Astrocyte of the cerebellum (primary cell): ENCODE measurements around the gene FAM221B.
A peak's percentile ranks its signal among the peaks of the same experiment; 100 is the strongest.

ENCODE experiments used
- DNase-seq: peaks from one replicate; pipeline ENCODE4 v3.0.0-alpha.2; 2011; ENCODE audit warnings: low read depth
- H3K4me3 ChIP-seq: 2 replicates; pipeline ENCODE4 v1.5.1; 2011; ENCODE audit warnings: mild to moderate bottlenecking, low read depth, low read length, moderate library complexity
- in situ Hi-C: cut with HindIII; loops from 2 replicates; pipeline ENCODE4 v1.10.0; 2017; ENCODE audit warnings: low sequenced_read_pairs
- TF ChIP-seq, protein P1 (sequence below): IDR thresholded peaks from 2 replicates; pipeline ENCODE4 v1.5.1; 2012; ENCODE audit warnings: low read length, low read depth, moderate library complexity, mild to moderate bottlenecking; ENCODE audit errors: missing control alignments

The FAM221B gene

DNA sequence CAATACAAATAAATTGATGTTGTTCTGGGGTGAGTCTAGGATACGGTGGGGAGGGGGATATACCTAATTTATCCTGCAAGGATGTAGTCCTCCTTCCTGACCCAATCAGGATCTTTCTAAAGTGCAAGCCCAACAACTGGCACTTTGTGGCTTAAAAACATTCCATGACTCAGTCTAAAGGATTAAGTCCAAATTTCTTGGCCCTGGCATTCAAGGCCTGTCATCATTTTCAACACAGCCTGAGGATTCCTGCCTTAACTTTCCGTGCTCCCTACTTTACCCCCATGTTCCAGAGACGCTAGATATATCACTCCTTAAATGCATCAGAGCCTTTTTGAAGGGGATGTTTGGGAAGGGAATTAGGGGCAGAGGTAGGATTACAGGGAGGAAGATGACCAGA lies 1.0 kb downstream of the FAM221B start:
- in situ Hi-C loops = loop anchor here (5.0 kb wide), 1 partner anchor 40 kb away; no protein-coding TSS in a partner anchor
- no peak for DNase-seq
- TF ChIP-seq, protein P1, sequence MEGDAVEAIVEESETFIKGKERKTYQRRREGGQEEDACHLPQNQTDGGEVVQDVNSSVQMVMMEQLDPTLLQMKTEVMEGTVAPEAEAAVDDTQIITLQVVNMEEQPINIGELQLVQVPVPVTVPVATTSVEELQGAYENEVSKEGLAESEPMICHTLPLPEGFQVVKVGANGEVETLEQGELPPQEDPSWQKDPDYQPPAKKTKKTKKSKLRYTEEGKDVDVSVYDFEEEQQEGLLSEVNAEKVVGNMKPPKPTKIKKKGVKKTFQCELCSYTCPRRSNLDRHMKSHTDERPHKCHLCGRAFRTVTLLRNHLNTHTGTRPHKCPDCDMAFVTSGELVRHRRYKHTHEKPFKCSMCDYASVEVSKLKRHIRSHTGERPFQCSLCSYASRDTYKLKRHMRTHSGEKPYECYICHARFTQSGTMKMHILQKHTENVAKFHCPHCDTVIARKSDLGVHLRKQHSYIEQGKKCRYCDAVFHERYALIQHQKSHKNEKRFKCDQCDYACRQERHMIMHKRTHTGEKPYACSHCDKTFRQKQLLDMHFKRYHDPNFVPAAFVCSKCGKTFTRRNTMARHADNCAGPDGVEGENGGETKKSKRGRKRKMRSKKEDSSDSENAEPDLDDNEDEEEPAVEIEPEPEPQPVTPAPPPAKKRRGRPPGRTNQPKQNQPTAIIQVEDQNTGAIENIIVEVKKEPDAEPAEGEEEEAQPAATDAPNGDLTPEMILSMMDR = no peak
- no peak overlapping the region for H3K4me3 ChIP-seq

DNA sequence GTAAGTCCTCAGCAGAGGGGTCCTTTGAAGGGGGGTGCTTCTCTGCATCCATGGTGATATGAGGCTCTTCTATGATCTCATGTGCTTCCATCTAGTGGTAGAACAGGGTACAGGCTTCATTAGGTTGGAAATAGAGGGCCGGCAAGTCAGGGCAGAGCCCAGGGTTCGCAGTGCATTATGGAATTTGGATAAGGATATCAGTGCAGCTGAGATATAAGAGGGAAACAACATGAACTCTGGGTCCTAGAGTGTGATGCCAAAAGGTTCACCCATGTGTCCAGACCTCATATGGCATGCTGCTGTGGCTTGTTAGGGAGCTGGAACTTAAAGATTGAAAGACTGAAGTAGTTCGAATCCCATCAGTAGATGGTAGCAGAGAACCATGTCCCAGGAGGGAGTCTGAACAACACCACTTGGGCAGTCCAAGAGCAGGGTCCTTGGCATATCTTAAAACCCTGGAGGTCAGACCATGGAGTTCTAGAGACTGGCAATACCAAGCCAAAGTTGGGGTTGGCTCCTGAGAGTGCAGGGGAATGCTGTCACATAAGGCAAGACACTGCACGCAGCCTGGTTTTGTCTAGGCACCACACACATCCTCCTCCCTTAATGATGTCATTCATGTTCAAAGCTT lies 2.3 kb downstream of the FAM221B start:
- TF ChIP-seq, protein P1 = peak; percentile 83
- in situ Hi-C loops = loop anchor here (5.0 kb wide), 1 partner anchor 41 kb away; no protein-coding TSS in a partner anchor

DNA sequence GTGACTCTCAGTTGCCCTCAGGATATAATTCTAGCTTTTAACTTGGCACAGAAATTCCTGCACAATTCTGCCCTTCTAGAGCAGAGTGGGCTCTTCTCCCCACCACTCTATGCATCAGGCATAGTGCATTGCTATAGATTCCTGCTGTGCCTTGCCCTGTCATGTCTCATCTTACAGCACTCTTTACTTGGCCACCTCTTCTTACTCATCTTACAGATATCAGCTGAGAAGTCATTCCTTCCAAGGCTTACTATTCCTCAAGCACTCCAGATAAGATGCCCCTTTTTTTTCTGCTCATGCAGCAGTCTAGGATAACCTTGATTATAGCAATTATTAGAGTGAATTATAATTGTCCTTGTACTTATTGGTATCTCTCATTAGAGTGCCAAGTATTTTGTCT lies 5.6 kb downstream of the FAM221B start:
- in situ Hi-C loops = no loop called here
- TF ChIP-seq, protein P1 = no peak
- no peak for DNase-seq
- no peak overlapping the region for H3K4me3 ChIP-seq

More for the DNA sequence above, 2.3 kb downstream of the FAM221B start:
- DNase-seq = peak; percentile 36
- no peak overlapping the region for H3K4me3 ChIP-seq

DNA sequence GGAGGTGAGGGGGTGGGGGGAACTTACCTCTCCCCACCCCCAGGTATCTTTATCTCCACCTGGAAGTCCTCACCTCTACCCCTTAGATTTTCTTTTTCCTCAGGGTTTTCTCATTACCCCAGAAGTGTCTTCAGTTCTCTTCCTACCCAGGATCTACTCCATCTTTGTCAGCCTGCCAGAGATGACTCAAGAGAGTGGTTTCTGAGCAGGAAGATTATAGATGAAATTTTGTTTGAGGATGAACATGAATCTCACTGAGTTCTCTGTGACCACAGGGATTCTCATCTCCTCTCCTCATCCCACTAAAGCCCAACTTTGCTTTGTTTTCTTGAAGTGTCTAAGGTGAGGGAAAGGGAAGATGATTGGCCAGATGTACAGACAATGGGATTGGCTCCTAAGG lies 8.5 kb downstream of the FAM221B start:
- in situ Hi-C loops = no loop called here
- TF ChIP-seq, protein P1 = no peak
- DNase-seq = peak; percentile 39
- no peak overlapping the region for H3K4me3 ChIP-seq

DNA sequence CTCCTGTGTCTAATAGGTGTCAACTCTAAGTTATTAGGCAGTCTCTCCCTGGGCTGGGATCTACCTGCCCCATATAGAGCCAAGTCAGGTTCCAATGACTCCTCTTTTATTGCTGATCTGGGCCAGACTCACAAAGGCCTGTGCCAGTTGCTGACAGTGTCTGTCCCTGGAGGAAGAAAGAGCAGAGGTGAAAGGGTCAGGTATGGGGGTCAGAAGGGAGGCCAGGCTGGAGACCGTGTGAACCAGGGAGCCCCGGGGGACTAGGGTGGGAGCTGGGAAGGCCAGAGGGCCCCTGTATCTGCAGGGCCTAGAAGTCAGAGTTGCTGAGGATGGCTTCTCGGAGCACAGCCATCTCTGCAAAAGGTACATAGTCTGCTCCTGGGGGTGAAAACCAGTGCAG lies 10.2 kb downstream of the FAM221B start:
- in situ Hi-C loops = no loop called here
- no peak for DNase-seq
- H3K4me3 ChIP-seq = no peak overlapping the region
- TF ChIP-seq, protein P1 = no peak

DNA sequence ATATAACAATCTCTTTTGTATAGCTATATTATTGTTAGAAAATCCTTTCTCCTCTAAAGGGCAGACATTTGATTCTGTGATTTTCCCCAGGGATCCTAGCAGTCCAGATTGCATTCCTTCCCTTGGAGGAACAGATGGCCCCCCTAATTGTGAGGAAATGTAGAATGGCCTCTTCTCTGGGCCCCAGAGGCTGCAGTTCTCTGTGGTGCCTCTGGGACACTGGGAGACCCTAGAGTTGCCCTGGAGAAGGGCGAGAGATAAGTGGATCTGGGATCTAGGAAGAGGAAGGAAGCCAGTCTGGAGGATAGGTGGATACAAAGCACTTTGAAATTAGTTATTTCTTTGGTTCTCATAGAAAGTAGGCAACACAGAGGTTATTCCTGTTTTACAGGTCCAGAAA lies 11.8 kb downstream of the FAM221B start:
- in situ Hi-C loops = no loop called here
- TF ChIP-seq, protein P1 = no peak
- no peak for DNase-seq
- H3K4me3 ChIP-seq = no peak overlapping the region
